ENCODE results near the gene MAGED1.

The MAGED1 gene

GRCh38 chrX:51892921-51893745 is at the start of gene MAGED1:
Gene MAGED1, plus strand, starts transcription at chrX:51893623. Its CDS starts 682 bp downstream, at chrX:51894305.
- H3K27me3 ChIP-seq (ENCODE audit: insufficient read depth, low read length) = no peaks in the 10 kb centered on the region
- peaks cover 15% of the 10 kb centered on the region; the same call in 1 of the 2 replicates for H3K36me3 ChIP-seq (ENCODE audit: insufficient read depth, low read length)
- peak within 1 kb of the TSS; percentile 79 for H3K27ac ChIP-seq (ENCODE audit: low read depth, low read length)
- H3K4me3 ChIP-seq (ENCODE audit: low read depth, low read length) = peak within 1 kb of the TSS; percentile 94
- H3K4me1 ChIP-seq (ENCODE audit: control insufficient read depth, insufficient read depth, low read length, unreplicated experiment) = peaks cover 16% of the 10 kb centered on the region
- peaks cover 34% of the 10 kb centered on the region for H3K79me2 ChIP-seq (ENCODE audit: control insufficient read depth, insufficient read depth, low read length, unreplicated experiment)
- H2AFZ ChIP-seq (ENCODE audit: low read length, unreplicated experiment) = peak within 1 kb of the TSS; percentile 30

GRCh38 chrX:51847463-51847862 is 46.0 kb upstream of the MAGED1 start:
- Histone ChIP-seq H3K79me2 (ENCODE audit: control insufficient read depth, insufficient read depth, low read length, unreplicated experiment) (no peaks in the 10 kb centered on the region), H3K27ac (ENCODE audit: low read depth, low read length) (no peak overlapping the region), H3K27me3 (ENCODE audit: insufficient read depth, low read length) (no peaks in the 10 kb centered on the region), H2AFZ (ENCODE audit: low read length, unreplicated experiment) (no peak overlapping the region), H3K36me3 (ENCODE audit: insufficient read depth, low read length) (no peaks in the 10 kb centered on the region), H3K4me3 (ENCODE audit: low read depth, low read length) (no peak overlapping the region), H3K4me1 (ENCODE audit: control insufficient read depth, insufficient read depth, low read length, unreplicated experiment) (no peaks in the 10 kb centered on the region)

- peaks cover 4% of the 10 kb centered on the region; the same call in 1 of the 2 replicates for H3K36me3 ChIP-seq (ENCODE audit: insufficient read depth, low read length)
- no peaks in the 10 kb centered on the region for H3K27me3 ChIP-seq (ENCODE audit: insufficient read depth, low read length)
- no peak overlapping the region for H2AFZ ChIP-seq (ENCODE audit: low read length, unreplicated experiment)
- H3K4me3 ChIP-seq (ENCODE audit: low read depth, low read length) = no peak overlapping the region
- H3K27ac ChIP-seq (ENCODE audit: low read depth, low read length) = no peak overlapping the region
- no peaks in the 10 kb centered on the region for H3K79me2 ChIP-seq (ENCODE audit: control insufficient read depth, insufficient read depth, low read length, unreplicated experiment)
- no peaks in the 10 kb centered on the region for H3K4me1 ChIP-seq (ENCODE audit: control insufficient read depth, insufficient read depth, low read length, unreplicated experiment)
Measured at GRCh38 chrX:51851507-51852085, 41.8 kb upstream of the MAGED1 start.

- no peaks in the 10 kb centered on the region for H3K79me2 ChIP-seq (ENCODE audit: control insufficient read depth, insufficient read depth, low read length, unreplicated experiment)
- peaks cover 4% of the 10 kb centered on the region; the same call in 1 of the 2 replicates for H3K36me3 ChIP-seq (ENCODE audit: insufficient read depth, low read length)
- H3K4me1 ChIP-seq (ENCODE audit: control insufficient read depth, insufficient read depth, low read length, unreplicated experiment) = no peaks in the 10 kb centered on the region
- H3K4me3 ChIP-seq (ENCODE audit: low read depth, low read length) = no peak overlapping the region
- H3K27ac ChIP-seq (ENCODE audit: low read depth, low read length) = no peak overlapping the region
- no peak overlapping the region for H2AFZ ChIP-seq (ENCODE audit: low read length, unreplicated experiment)
- no peaks in the 10 kb centered on the region for H3K27me3 ChIP-seq (ENCODE audit: insufficient read depth, low read length)
Measured at GRCh38 chrX:51852096-51852495, 41.3 kb upstream of the MAGED1 start.

GRCh38 chrX:51852621-51853020 is 40.8 kb upstream of the MAGED1 start:
- H3K4me1 ChIP-seq (ENCODE audit: control insufficient read depth, insufficient read depth, low read length, unreplicated experiment) = no peaks in the 10 kb centered on the region
- H2AFZ ChIP-seq (ENCODE audit: low read length, unreplicated experiment) = no peak overlapping the region
- no peaks in the 10 kb centered on the region for H3K27me3 ChIP-seq (ENCODE audit: insufficient read depth, low read length)
- H3K4me3 ChIP-seq (ENCODE audit: low read depth, low read length) = no peak overlapping the region
- H3K36me3 ChIP-seq (ENCODE audit: insufficient read depth, low read length) = peaks cover 4% of the 10 kb centered on the region; the same call in 1 of the 2 replicates
- H3K79me2 ChIP-seq (ENCODE audit: control insufficient read depth, insufficient read depth, low read length, unreplicated experiment) = no peaks in the 10 kb centered on the region
- H3K27ac ChIP-seq (ENCODE audit: low read depth, low read length) = no peak overlapping the region

GRCh38 chrX:51853251-51853650 is 40.2 kb upstream of the MAGED1 start:
- H3K79me2 ChIP-seq (ENCODE audit: control insufficient read depth, insufficient read depth, low read length, unreplicated experiment) = no peaks in the 10 kb centered on the region
- H3K4me1 ChIP-seq (ENCODE audit: control insufficient read depth, insufficient read depth, low read length, unreplicated experiment) = no peaks in the 10 kb centered on the region
- no peaks in the 10 kb centered on the region for H3K27me3 ChIP-seq (ENCODE audit: insufficient read depth, low read length)
- no peak overlapping the region for H2AFZ ChIP-seq (ENCODE audit: low read length, unreplicated experiment)
- no peak overlapping the region for H3K27ac ChIP-seq (ENCODE audit: low read depth, low read length)
- no peak overlapping the region for H3K4me3 ChIP-seq (ENCODE audit: low read depth, low read length)
- peaks cover 4% of the 10 kb centered on the region; the same call in 1 of the 2 replicates for H3K36me3 ChIP-seq (ENCODE audit: insufficient read depth, low read length)

- H3K4me3 ChIP-seq (ENCODE audit: low read depth, low read length) = no peak overlapping the region
- peaks cover 4% of the 10 kb centered on the region; the same call in 1 of the 2 replicates for H3K36me3 ChIP-seq (ENCODE audit: insufficient read depth, low read length)
- no peak overlapping the region for H3K27ac ChIP-seq (ENCODE audit: low read depth, low read length)
- no peaks in the 10 kb centered on the region for H3K27me3 ChIP-seq (ENCODE audit: insufficient read depth, low read length)
- H3K79me2 ChIP-seq (ENCODE audit: control insufficient read depth, insufficient read depth, low read length, unreplicated experiment) = no peaks in the 10 kb centered on the region
- H2AFZ ChIP-seq (ENCODE audit: low read length, unreplicated experiment) = no peak overlapping the region
- H3K4me1 ChIP-seq (ENCODE audit: control insufficient read depth, insufficient read depth, low read length, unreplicated experiment) = no peaks in the 10 kb centered on the region
Measured at GRCh38 chrX:51855698-51856097, 37.7 kb upstream of the MAGED1 start.

- Histone ChIP-seq H3K27ac (ENCODE audit: low read depth, low read length) (no peak overlapping the region), H3K36me3 (ENCODE audit: insufficient read depth, low read length) (peaks cover 4% of the 10 kb centered on the region; the same call in 1 of the 2 replicates), H2AFZ (ENCODE audit: low read length, unreplicated experiment) (no peak overlapping the region), H3K27me3 (ENCODE audit: insufficient read depth, low read length) (no peaks in the 10 kb centered on the region), H3K79me2 (ENCODE audit: control insufficient read depth, insufficient read depth, low read length, unreplicated experiment) (no peaks in the 10 kb centered on the region), H3K4me1 (ENCODE audit: control insufficient read depth, insufficient read depth, low read length, unreplicated experiment) (no peaks in the 10 kb centered on the region), H3K4me3 (ENCODE audit: low read depth, low read length) (no peak overlapping the region)
Measured at GRCh38 chrX:51857159-51857733, 36.2 kb upstream of the MAGED1 start.

GRCh38 chrX:51860679-51861078 is 32.7 kb upstream of the MAGED1 start:
- Histone ChIP-seq H3K36me3 (ENCODE audit: insufficient read depth, low read length) (no peaks in the 10 kb centered on the region), H3K27me3 (ENCODE audit: insufficient read depth, low read length) (no peaks in the 10 kb centered on the region), H3K4me3 (ENCODE audit: low read depth, low read length) (no peak overlapping the region), H3K27ac (ENCODE audit: low read depth, low read length) (no peak overlapping the region), H3K4me1 (ENCODE audit: control insufficient read depth, insufficient read depth, low read length, unreplicated experiment) (no peaks in the 10 kb centered on the region), H3K79me2 (ENCODE audit: control insufficient read depth, insufficient read depth, low read length, unreplicated experiment) (no peaks in the 10 kb centered on the region), H2AFZ (ENCODE audit: low read length, unreplicated experiment) (no peak overlapping the region)

GRCh38 chrX:51862920-51863319 is 30.5 kb upstream of the MAGED1 start:
- H3K4me3 ChIP-seq (ENCODE audit: low read depth, low read length) = no peak overlapping the region
- H3K79me2 ChIP-seq (ENCODE audit: control insufficient read depth, insufficient read depth, low read length, unreplicated experiment) = no peaks in the 10 kb centered on the region
- no peak overlapping the region for H3K27ac ChIP-seq (ENCODE audit: low read depth, low read length)
- no peaks in the 10 kb centered on the region for H3K4me1 ChIP-seq (ENCODE audit: control insufficient read depth, insufficient read depth, low read length, unreplicated experiment)
- no peak overlapping the region for H2AFZ ChIP-seq (ENCODE audit: low read length, unreplicated experiment)
- H3K27me3 ChIP-seq (ENCODE audit: insufficient read depth, low read length) = no peaks in the 10 kb centered on the region
- H3K36me3 ChIP-seq (ENCODE audit: insufficient read depth, low read length) = no peaks in the 10 kb centered on the region

Data from ACC112 (cell line).